Measurements from ENCODE around the gene RHBDD1.

RHBDD1 gene

DNA sequence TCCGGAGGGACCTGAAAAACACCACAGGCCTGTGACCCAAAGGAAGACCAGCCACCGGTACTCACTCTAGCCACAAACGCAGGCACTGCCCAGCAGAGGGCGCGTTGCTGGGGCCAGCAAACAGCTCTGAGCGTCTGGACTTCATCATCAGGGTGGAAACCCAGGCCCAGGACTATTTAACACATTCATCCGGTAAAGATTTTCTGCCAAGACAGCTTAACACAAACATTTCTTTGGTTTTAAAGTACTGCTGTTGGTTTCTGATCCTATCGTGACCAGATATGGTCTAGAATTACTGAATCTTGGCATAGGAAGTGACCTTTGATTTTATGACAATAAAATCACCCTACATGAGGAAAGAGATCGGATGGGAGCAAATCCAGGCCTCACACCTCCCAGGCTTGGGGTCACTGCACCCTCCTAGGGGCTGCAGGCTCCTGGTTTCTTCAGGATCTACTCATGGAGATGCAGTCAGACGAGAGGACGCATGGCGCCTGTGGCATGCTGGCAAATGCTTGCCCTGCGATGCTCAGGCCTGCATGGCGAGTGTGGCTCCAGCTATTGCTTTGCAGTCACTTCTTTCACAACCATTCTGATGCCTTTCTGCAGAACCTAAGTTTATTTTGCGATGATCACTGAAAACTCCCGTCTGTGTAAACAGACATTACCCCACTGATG, 197.8 kb downstream of the RHBDD1 start:
- no peak for TF ChIP-seq ZNF274 (IDR thresholded peaks at IDR 0.05; ENCODE audit: low read depth, low read length)
- no peak overlapping the region for H3K4me3 ChIP-seq (ENCODE audit: low read length)

DNA sequence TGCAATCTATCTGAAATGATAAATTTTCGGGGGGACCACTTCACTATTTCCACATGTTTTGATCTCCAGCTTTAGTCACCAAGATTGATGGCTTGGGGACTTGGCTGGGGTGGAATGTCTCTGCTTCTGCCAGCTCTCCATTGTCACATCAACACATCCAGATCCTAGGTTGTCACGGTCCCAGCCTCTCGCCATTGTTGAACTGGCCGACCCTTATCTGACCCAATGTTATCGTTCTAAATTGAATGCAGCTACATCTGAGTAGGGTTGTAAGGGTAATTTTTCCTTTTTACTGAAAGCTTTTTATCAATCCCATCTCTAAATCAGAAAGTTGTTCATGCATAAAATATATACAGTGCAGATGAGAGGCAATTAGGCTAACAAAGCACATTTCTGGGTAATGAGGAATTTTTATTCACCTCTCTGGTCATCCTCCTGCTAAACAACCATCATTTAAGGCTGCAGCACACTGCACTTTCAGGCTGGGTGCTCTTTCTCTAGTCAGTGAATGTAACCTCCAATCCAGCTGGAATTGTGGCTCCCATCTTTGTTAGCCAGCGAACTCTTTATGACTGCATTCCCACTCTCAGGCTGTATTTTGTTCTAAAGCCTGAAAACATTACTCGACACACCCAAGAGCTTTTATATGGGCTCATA, 200.0 kb downstream of the RHBDD1 start:
- no peak for TF ChIP-seq ZNF274 (IDR thresholded peaks at IDR 0.05; ENCODE audit: low read depth, low read length)
- no peak overlapping the region for H3K4me3 ChIP-seq (ENCODE audit: low read length)

DNA sequence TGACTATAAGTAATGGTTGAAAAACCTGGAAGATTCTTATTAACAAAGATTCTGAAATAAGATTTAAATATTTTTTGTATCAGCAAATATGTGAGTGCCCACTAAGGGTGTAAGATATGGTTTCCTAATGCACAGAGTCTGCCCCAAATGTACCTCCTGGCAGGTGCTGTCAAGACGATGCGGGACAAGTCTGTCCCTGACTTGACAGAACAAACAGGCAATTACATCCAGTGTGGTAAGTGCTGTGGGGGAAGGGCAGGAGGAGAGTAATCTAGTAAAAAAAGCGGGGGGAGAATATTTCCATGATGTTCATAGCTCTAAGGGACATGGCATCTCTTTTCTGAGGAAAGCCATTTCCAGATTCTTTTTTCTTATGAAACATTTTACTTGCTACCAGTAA, 200.7 kb downstream of the RHBDD1 start:
- no peak for TF ChIP-seq ZNF274 (IDR thresholded peaks at IDR 0.05; ENCODE audit: low read depth, low read length)

DNA sequence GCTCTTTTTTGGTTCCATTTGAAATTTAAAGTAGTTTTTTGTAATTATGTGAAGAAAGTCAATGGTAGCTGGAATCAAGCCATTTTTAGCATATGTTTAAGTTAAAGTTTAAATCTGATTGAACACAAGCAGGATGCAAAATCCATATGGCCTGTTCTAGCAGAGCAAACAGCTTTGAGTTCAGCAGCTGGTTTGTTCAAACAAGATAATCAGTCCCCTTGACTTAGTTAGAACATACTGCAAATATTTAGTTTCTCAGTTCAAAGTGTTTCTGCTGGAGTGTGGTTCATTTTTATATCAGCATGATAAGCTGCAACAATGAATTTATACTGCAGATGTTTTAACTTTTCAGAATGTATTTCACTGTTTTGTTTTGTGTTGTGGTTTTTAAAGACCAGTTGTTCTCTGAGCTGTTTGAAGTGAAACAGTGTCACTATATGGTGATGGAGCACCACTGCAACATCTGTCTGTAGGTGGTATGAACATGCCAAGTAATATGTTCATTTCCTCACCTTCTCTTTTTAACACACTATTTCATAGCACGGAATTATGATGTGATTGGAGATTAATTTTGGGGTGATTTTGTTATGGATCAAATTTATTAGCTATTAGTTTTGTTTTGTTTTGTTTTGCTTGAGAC, 202.8 kb downstream of the RHBDD1 start:
- no peak for TF ChIP-seq ZNF274 (IDR thresholded peaks at IDR 0.05; ENCODE audit: low read depth, low read length)
- no peak overlapping the region for H3K4me3 ChIP-seq (ENCODE audit: low read length)

More for the DNA sequence above, 200.7 kb downstream of the RHBDD1 start:
- H3K4me3 ChIP-seq (ENCODE audit: low read length): no peak overlapping the region

DNA sequence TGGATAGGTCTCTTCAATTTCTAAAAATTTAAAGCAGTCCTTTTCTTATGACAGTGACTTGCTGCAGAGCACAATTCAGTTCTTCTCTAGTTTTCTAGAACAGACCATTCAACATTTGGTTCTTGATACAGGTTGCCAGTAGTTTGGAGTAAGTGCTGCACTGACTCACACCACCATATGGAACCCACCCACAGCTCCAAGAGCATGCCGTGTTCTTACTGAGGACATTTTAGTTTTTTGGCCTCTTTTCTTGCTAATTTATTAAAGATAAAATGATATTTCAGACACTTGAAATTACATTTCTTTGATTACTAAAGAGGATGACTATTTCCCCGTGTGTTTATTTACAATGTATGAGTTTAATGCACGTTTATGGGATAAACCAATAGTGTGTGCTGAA, 208.1 kb downstream of the RHBDD1 start:
- TF ChIP-seq ZNF274 (IDR thresholded peaks at IDR 0.05; ENCODE audit: low read depth, low read length): no peak
- H3K4me3 ChIP-seq (ENCODE audit: low read length): no peak overlapping the region

All from GM08714 (cell line).